Measurements from ENCODE around the gene STAB2.

Gene STAB2

DNA sequence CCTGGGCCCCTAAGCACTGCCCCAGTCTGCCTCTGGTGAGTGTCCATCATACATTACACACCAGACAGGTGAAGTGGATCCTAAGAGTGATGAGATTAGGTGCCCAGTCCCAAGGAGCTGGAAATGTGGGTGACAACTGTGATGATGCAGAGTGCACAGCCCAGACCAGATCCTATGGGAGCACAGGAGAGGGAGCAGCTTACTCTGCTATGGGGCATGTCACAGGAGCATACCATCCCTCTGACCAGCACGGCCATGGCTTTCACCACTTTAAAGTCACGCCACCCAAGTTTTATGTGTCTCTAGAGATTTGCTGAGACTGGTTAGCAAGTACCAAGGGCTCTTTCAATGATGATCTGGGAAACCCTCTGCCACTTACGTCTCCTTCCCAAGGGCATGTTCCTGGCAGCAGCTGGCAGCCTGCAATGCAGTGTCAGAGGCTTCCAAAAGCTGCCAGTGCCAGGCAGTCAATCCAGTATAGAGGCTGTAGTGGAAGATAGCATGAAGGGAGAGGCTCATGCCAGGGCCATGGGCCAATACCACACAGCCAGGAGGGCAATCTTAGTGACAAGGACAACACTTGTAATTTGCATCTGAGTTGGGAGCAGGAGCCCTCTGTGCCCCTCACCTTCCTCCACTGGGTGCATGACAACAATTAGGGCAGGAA, 40.2 kb downstream of the STAB2 start:
- Histone ChIP-seq H3K4me3 (ENCODE audit: low read depth, low read length) (no peak overlapping the region), H3K4me1 (ENCODE audit: control insufficient read depth, insufficient read depth, low read length) (no peaks in the 10 kb centered on the region), H3K36me3 (ENCODE audit: control insufficient read depth, insufficient read depth, low read length) (no peaks in the 10 kb centered on the region), H3K27ac (ENCODE audit: low read depth, low read length) (no peak overlapping the region), H3K9me3 (ENCODE audit: control insufficient read depth, insufficient read depth, low read length) (no peaks in the 10 kb centered on the region), H3K27me3 (ENCODE audit: control insufficient read depth, insufficient read depth, low read length) (no peaks in the 10 kb centered on the region), H3K9ac (ENCODE audit: low read depth, low read length) (no peak overlapping the region)

DNA sequence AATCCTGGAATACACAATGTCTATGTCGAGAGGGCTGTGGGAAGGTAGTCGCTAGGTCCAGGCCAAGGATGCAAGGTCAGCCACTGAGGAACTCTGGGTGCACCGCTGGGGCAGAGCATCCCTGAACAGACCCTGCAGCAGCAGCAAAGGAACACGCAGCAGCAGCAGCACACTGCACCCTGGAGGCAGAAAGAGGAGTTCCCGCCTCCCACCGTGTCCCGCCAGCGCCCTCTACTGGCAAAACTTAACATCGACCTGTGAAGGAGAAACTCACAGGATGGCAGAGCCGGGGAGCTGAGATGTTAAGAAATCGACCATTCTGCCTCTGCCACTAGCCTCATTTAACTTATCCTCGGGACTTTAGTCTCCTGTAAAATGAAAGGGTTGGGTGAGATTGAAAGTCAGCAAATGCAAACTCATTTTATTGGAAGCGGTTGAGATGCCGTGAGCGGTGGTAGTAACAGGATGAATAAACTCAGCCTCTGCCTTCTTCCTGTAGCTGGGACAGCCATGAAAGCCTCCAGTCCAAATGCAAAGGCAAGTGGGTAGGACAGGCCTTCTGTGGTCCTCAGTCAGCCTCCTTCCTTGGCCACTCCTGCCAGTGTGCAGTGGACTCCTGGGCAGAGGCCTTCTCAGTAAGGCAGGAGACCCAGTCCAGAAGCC, 45.6 kb downstream of the STAB2 start:
- H3K9ac ChIP-seq (ENCODE audit: low read depth, low read length), result no peak overlapping the region
- no peak overlapping the region for H3K4me3 ChIP-seq (ENCODE audit: low read depth, low read length)
- H3K27ac ChIP-seq (ENCODE audit: low read depth, low read length), result no peak overlapping the region
- no peaks in the 10 kb centered on the region for H3K27me3 ChIP-seq (ENCODE audit: control insufficient read depth, insufficient read depth, low read length)
- no peaks in the 10 kb centered on the region for H3K9me3 ChIP-seq (ENCODE audit: control insufficient read depth, insufficient read depth, low read length)
- no peaks in the 10 kb centered on the region for H3K36me3 ChIP-seq (ENCODE audit: control insufficient read depth, insufficient read depth, low read length)
- H3K4me1 ChIP-seq (ENCODE audit: control insufficient read depth, insufficient read depth, low read length), result no peaks in the 10 kb centered on the region

GRCh38 chr12:103634732-103635131, 47.7 kb downstream of the STAB2 start:
- Histone ChIP-seq H3K36me3 (ENCODE audit: control insufficient read depth, insufficient read depth, low read length) (no peaks in the 10 kb centered on the region), H3K4me3 (ENCODE audit: low read depth, low read length) (no peak overlapping the region), H3K4me1 (ENCODE audit: control insufficient read depth, insufficient read depth, low read length) (no peaks in the 10 kb centered on the region), H3K27ac (ENCODE audit: low read depth, low read length) (no peak overlapping the region), H3K27me3 (ENCODE audit: control insufficient read depth, insufficient read depth, low read length) (no peaks in the 10 kb centered on the region), H3K9me3 (ENCODE audit: control insufficient read depth, insufficient read depth, low read length) (no peaks in the 10 kb centered on the region), H3K9ac (ENCODE audit: low read depth, low read length) (no peak overlapping the region)

DNA sequence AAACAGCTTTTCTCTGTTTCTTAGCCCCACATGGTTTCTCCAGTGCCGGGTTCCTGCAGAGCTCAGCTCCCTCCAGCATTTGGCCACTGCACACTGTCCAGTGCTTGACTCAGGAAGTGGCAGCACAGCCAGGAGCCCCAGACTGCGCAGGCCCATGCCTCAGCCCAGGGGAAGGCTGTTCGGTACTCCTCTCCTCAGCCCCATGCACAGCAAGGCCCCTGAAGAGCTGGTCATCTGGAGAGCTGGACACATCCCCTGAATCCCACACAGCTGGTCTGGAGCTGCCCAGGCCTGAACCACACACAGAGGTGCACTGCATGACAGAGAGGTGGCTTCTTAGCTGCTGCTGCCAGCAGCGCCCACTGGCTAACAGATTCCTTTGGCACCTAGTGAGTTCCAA, 48.3 kb downstream of the STAB2 start:
- H3K4me3 ChIP-seq (ENCODE audit: low read depth, low read length), result no peak overlapping the region
- H3K9me3 ChIP-seq (ENCODE audit: control insufficient read depth, insufficient read depth, low read length), result peaks cover under 1% of the 10 kb centered on the region; the same call in 1 of the 2 replicates
- H3K27ac ChIP-seq (ENCODE audit: low read depth, low read length), result no peak overlapping the region
- no peaks in the 10 kb centered on the region for H3K36me3 ChIP-seq (ENCODE audit: control insufficient read depth, insufficient read depth, low read length)
- H3K9ac ChIP-seq (ENCODE audit: low read depth, low read length), result no peak overlapping the region
- H3K4me1 ChIP-seq (ENCODE audit: control insufficient read depth, insufficient read depth, low read length), result no peaks in the 10 kb centered on the region
- H3K27me3 ChIP-seq (ENCODE audit: control insufficient read depth, insufficient read depth, low read length), result no peaks in the 10 kb centered on the region

- H3K9ac ChIP-seq (ENCODE audit: low read depth, low read length), result no peak overlapping the region
- H3K4me1 ChIP-seq (ENCODE audit: control insufficient read depth, insufficient read depth, low read length), result no peaks in the 10 kb centered on the region
- no peaks in the 10 kb centered on the region for H3K36me3 ChIP-seq (ENCODE audit: control insufficient read depth, insufficient read depth, low read length)
- peaks cover 6% of the 10 kb centered on the region; the same call in 1 of the 2 replicates for H3K9me3 ChIP-seq (ENCODE audit: control insufficient read depth, insufficient read depth, low read length)
- no peaks in the 10 kb centered on the region for H3K27me3 ChIP-seq (ENCODE audit: control insufficient read depth, insufficient read depth, low read length)
- no peak overlapping the region for H3K27ac ChIP-seq (ENCODE audit: low read depth, low read length)
- H3K4me3 ChIP-seq (ENCODE audit: low read depth, low read length), result no peak overlapping the region
Measured at GRCh38 chr12:103637021-103637420, 49.9 kb downstream of the STAB2 start.

DNA sequence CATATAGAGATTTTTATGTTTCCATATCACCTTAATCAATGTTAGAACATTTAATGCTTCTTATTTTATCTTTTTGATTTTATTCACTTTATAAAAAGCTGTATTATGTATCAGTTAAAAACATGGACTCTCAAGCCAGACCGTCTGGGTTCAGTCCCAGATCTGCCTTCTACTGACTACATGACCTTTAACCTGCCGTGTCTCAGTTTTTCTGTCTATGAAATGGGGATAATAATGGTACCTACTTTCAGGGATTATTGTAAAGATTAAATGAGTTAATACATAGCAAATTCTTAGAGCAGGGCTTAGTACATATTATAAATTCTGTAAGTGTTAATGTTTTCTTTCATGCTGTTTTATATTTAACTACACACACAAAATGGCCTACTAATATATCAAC, 50.4 kb downstream of the STAB2 start:
- H3K27ac ChIP-seq (ENCODE audit: low read depth, low read length), result no peak overlapping the region
- H3K4me3 ChIP-seq (ENCODE audit: low read depth, low read length), result no peak overlapping the region
- peaks cover 8% of the 10 kb centered on the region; the same call in 1 of the 2 replicates for H3K9me3 ChIP-seq (ENCODE audit: control insufficient read depth, insufficient read depth, low read length)
- H3K4me1 ChIP-seq (ENCODE audit: control insufficient read depth, insufficient read depth, low read length), result no peaks in the 10 kb centered on the region
- no peak overlapping the region for H3K9ac ChIP-seq (ENCODE audit: low read depth, low read length)
- no peaks in the 10 kb centered on the region for H3K27me3 ChIP-seq (ENCODE audit: control insufficient read depth, insufficient read depth, low read length)
- no peaks in the 10 kb centered on the region for H3K36me3 ChIP-seq (ENCODE audit: control insufficient read depth, insufficient read depth, low read length)

DNA sequence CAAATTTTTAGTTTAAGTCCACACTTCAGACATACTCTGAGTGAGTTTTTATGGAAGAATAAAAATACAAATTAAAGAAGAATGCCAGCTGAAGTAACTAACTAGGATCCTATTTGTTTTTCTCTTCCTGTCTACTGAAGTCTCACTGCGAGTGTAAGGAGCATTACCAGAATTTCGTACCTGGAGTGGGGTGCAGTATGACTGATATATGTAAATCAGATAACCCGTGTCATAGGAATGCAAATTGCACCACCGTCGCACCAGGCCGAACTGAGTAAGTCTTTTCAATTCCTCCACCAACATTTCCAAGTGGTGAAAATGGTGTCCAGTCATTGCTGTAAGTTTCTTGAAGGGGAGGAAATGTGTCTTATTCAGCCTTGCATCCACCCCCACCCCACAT, 52.9 kb downstream of the STAB2 start:
- Histone ChIP-seq H3K9me3 (ENCODE audit: control insufficient read depth, insufficient read depth, low read length) (peaks cover 13% of the 10 kb centered on the region; the same call in 1 of the 2 replicates), H3K36me3 (ENCODE audit: control insufficient read depth, insufficient read depth, low read length) (no peaks in the 10 kb centered on the region), H3K27me3 (ENCODE audit: control insufficient read depth, insufficient read depth, low read length) (no peaks in the 10 kb centered on the region), H3K4me3 (ENCODE audit: low read depth, low read length) (no peak overlapping the region), H3K9ac (ENCODE audit: low read depth, low read length) (no peak overlapping the region), H3K27ac (ENCODE audit: low read depth, low read length) (no peak overlapping the region), H3K4me1 (ENCODE audit: control insufficient read depth, insufficient read depth, low read length) (no peaks in the 10 kb centered on the region)

DNA sequence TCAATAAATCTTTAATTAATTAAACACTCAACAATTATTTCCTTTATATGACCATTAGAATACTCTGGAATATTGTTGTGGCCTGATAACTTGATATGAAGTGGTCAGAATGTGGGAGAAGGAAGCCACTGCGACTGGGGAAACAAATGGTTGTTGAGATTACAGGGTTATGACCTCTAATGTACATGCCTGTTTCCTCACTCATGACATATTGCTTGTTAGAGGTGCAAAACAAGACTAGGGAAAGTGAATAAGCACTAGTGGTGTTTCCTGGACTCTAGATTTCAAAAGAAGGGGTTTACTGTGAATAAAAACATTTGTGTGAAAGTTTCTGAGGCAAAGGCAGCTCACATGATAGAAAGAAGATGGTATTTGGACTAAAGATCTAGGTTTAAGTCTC, 53.3 kb downstream of the STAB2 start:
- H3K36me3 ChIP-seq (ENCODE audit: control insufficient read depth, insufficient read depth, low read length), result no peaks in the 10 kb centered on the region
- no peaks in the 10 kb centered on the region for H3K27me3 ChIP-seq (ENCODE audit: control insufficient read depth, insufficient read depth, low read length)
- H3K4me1 ChIP-seq (ENCODE audit: control insufficient read depth, insufficient read depth, low read length), result no peaks in the 10 kb centered on the region
- no peak overlapping the region for H3K9ac ChIP-seq (ENCODE audit: low read depth, low read length)
- peaks cover 13% of the 10 kb centered on the region; the same call in 1 of the 2 replicates for H3K9me3 ChIP-seq (ENCODE audit: control insufficient read depth, insufficient read depth, low read length)
- no peak overlapping the region for H3K4me3 ChIP-seq (ENCODE audit: low read depth, low read length)
- H3K27ac ChIP-seq (ENCODE audit: low read depth, low read length), result no peak overlapping the region

DNA sequence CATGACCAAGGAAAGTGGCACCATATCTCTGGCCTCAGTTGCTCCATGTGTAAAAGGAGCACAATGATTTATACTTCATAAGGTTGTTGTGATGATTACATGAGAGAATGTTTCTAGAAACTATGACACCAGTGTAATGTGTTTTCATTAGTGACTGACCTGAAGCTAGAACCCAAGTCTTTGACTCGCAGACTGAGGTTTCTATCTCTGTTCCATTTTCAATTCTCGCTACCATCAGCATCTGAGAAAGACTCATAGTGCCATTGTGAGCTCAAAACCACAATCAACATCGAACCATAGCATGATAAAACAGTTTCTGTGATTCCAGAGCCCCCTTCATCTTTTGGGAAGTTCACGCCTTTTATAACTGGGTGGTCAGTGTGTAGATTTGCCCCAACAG, 53.8 kb downstream of the STAB2 start:
- no peak overlapping the region for H3K4me3 ChIP-seq (ENCODE audit: low read depth, low read length)
- no peaks in the 10 kb centered on the region for H3K27me3 ChIP-seq (ENCODE audit: control insufficient read depth, insufficient read depth, low read length)
- peaks cover 13% of the 10 kb centered on the region; the same call in 1 of the 2 replicates for H3K9me3 ChIP-seq (ENCODE audit: control insufficient read depth, insufficient read depth, low read length)
- H3K27ac ChIP-seq (ENCODE audit: low read depth, low read length), result no peak overlapping the region
- H3K36me3 ChIP-seq (ENCODE audit: control insufficient read depth, insufficient read depth, low read length), result no peaks in the 10 kb centered on the region
- no peaks in the 10 kb centered on the region for H3K4me1 ChIP-seq (ENCODE audit: control insufficient read depth, insufficient read depth, low read length)
- no peak overlapping the region for H3K9ac ChIP-seq (ENCODE audit: low read depth, low read length)

DNA sequence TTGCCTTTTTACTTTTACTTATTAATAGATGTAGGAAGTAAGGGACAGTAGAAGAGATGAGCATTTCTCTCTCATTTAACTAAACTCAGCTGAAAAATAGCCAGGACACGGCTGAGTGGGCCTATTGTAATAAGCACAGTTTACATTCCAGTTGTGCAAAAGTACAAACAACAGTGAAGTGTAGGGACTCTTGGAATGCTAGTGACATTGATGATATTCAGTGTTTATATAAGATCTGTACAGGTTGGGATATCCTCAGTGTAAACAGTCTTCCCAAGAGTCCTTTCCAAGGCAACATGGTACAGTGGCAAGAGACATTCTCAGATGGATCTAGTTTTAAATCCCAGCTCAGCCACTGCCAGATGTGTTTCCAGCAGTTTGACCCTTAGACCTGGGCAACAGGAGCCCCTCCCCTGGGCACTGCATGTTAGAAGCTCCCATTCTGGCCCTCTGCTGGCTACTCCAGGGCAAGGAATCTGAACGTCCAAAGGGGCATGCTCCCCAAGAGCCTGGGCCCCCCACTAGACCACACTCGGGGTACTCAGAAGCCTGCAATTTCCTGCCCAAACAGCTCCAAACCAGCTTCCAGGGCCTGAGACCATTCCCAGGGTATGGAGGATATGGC, 55.3 kb downstream of the STAB2 start:
- Histone ChIP-seq H3K36me3 (ENCODE audit: control insufficient read depth, insufficient read depth, low read length) (no peaks in the 10 kb centered on the region), H3K9ac (ENCODE audit: low read depth, low read length) (no peak overlapping the region), H3K9me3 (ENCODE audit: control insufficient read depth, insufficient read depth, low read length) (peaks cover 13% of the 10 kb centered on the region; the same call in 1 of the 2 replicates), H3K27ac (ENCODE audit: low read depth, low read length) (no peak overlapping the region), H3K27me3 (ENCODE audit: control insufficient read depth, insufficient read depth, low read length) (no peaks in the 10 kb centered on the region), H3K4me3 (ENCODE audit: low read depth, low read length) (no peak overlapping the region), H3K4me1 (ENCODE audit: control insufficient read depth, insufficient read depth, low read length) (no peaks in the 10 kb centered on the region)

- peaks cover 13% of the 10 kb centered on the region; the same call in 1 of the 2 replicates for H3K9me3 ChIP-seq (ENCODE audit: control insufficient read depth, insufficient read depth, low read length)
- no peaks in the 10 kb centered on the region for H3K4me1 ChIP-seq (ENCODE audit: control insufficient read depth, insufficient read depth, low read length)
- H3K27me3 ChIP-seq (ENCODE audit: control insufficient read depth, insufficient read depth, low read length), result no peaks in the 10 kb centered on the region
- H3K9ac ChIP-seq (ENCODE audit: low read depth, low read length), result no peak overlapping the region
- no peak overlapping the region for H3K4me3 ChIP-seq (ENCODE audit: low read depth, low read length)
- no peaks in the 10 kb centered on the region for H3K36me3 ChIP-seq (ENCODE audit: control insufficient read depth, insufficient read depth, low read length)
- H3K27ac ChIP-seq (ENCODE audit: low read depth, low read length), result no peak overlapping the region
Measured at GRCh38 chr12:103645202-103645601, 58.1 kb downstream of the STAB2 start.

Data from HUES48 (cell line).